Activated T-cell treated with anti-CD3 and anti-CD28 coated beads for 24 hours (primary cell): ENCODE results near the gene BBLN.

Source experiments
- DNase-seq: peaks from one replicate; pipeline ENCODE4 v3.0.0-alpha.2; 2020; ENCODE audit warnings: low read depth

BBLN gene

DNA sequence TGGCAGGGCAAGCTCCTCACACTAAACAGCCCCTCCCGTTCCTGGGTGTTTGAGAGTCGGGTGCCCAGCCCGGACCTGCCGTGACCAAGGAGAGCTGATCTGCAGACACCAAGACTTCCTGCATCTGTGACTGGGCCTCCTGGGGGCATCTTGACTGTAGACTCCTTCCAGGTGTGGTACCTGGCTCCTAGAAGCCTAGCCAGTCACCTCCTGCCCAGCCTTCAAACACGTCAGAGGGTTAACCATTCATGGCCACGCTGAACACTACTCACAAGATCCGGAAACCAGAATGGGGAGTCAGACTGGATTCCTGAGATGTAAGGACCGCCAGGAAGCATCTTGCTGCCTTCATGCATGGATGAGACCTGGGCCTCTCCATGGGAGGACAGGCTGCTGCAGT is 14.5 kb upstream of the BBLN start:
- no peak for DNase-seq

DNA sequence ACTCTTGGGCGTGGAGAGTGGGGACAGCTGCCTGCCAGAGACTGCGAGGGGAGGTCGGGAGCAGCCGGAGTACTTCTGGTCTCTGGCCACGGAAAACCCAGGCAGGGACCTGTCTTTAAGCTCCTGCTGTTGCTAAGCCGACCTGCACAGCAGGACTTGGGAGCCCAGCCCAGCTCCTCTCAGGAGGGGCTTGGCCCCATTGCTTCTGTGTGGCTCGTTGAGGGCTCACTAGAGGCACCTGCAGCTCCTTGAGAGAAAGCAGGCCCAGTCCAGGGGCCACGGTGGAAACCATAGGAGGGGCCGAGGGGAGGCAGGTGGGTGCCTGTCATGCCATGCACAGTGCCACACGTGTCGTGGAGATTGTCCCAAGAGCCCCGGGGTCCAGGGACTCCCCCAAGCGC is 14.1 kb upstream of the BBLN start:
- DNase-seq: no peak

DNA sequence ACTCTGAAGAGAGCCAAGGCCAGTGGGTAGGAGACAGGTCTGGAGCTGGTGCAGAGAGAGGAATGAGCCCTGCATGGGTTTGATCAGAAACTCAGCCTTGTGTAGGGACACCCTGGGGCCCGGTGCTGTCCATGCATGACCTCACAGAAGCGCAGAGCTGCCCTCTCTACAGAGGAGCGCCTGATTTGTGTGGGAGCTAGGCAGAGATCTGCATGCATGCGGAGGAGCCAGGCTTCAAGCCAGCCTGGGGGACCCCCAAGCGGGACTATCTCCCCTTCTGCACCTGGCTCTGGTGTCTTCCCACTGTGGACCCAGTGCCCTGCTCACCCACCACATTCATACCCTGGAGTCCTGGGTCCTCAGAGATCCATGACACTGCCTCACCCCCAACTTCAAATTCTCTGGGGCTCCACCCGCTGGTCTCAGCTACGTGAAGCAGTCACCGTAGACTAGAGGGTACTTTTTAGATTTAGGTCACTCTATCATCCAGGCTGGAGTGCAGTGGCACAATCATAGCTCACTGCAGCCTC is 13.4 kb upstream of the BBLN start:
- DNase-seq: no peak

GRCh38 chr9:128148509-128149000 is 11.5 kb upstream of the BBLN start:
- DNase-seq: no peak

- no peak for DNase-seq
These were observed 10.9 kb upstream of the BBLN start, which contains the start of gene LCN2 for GRCh38 chr9:128149001-128149701. Gene LCN2 (plus strand): TSS chr9:128149453. CDS start chr9:128149526, 73 bp downstream.

- DNase-seq: no peak
These were observed 10.0 kb upstream of the BBLN start for GRCh38 chr9:128149951-128150593.

DNA sequence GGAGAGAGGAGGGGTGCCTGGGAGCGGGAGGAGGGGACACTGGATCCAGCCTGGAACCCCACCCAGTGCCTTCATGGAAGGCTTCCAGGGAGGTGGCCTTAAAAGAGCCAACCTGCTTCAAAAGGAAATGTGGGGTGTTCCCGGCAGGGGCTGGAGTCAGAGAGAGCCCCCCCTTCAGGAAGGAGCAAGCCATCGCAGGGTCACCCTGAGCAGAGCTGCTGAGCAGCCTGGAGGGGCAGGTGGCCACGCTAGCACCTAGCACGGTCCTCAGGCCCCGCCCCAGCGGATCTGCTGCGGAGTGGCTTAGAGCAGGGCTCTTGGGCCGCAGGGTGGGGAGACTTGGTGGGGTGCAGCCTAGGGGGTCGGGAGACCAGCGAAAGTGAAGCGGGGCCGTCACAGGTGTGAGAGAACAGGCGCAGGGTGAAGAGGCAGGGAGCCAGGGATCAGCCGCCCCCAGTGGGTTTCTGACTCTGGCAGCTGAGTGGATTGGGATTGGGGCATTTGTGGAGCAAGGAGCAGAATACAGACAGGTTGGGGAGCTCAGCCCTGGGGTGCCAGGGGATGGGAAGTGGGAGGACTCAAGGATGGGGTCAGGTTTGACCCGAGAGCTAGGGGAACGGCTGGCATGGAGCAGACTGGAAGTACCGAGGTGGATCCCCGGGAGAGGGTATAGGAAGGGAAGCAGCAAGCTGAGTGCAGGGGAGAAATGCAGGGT is 9.3 kb upstream of the BBLN start:
- no peak for DNase-seq

DNA sequence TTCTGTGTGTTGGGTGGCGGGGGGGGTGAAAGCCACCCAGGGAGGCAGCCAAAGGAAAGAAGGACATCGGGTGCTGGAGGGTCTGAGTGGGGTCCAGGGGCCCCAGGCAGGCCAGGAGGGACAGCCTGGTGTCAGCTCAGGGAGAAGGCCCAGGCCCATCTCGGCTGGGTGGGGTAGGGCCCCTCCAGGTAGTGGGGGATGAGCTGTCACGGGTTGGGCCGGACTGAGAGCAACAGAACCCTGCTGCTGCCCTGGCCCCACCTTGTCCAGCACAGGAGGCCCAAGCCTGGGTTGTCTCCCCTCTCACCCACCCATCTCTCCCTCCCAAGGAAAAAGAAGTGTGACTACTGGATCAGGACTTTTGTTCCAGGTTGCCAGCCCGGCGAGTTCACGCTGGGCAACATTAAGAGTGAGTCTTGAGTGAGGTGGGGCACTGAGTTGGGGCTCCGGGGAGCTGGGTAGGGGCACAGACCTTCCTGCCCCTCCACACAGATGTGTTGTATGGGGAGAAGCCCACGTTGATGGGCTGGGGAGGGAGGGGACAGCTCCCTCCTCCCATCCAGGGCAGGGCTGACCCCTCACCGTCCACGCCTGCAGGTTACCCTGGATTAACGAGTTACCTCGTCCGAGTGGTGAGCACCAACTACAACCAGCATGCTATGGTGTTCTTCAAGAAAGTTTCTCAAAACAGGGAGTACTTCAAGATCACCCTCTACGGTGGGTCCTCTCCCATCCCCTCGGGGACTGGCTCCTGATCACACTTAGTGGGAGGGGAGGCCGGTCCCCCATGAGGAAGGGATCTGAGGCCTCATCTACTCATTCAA is 8.5 kb upstream of the BBLN start:
- DNase-seq: no peak

GRCh38 chr9:128152133-128153059 is 7.7 kb upstream of the BBLN start:
- DNase-seq: no peak

DNA sequence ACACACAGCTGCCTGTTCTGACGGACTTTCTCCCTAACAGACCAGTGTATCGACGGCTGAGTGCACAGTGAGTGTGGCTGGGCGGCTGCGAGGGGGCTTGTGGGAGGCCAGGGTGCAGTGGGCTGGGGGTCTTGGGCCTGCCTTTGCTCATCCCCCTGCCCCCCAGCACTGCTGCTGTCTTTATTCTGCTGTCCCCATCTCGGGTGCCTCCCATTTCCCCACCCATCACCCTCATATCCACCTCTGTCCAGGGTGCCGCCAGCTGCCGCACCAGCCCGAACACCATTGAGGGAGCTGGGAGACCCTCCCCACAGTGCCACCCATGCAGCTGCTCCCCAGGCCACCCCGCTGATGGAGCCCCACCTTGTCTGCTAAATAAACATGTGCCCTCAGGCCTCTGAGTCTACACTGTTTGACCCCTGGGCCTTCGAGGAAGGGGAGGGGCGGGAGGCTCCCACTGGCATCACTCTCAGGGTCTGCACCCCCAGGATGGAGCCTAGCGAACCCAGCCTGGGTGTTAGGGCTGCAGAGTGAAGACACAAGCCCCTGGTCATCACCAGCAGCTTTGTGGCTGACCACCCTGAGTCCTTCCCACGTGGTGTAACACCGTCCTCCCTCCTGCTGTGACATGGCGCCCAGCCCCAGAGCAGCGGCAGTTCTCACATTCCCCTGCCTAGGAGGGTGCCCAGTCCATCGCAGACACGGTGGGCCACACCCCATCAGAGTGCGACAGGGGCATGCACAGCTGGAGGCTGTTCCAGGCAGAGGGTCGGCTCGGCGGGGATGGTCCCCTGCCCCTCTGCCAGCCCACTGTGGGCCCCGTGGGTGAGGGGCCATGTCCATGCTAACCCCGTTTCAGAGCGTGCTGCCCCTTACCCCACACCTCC is 6.8 kb upstream of the BBLN start:
- no peak for DNase-seq

DNA sequence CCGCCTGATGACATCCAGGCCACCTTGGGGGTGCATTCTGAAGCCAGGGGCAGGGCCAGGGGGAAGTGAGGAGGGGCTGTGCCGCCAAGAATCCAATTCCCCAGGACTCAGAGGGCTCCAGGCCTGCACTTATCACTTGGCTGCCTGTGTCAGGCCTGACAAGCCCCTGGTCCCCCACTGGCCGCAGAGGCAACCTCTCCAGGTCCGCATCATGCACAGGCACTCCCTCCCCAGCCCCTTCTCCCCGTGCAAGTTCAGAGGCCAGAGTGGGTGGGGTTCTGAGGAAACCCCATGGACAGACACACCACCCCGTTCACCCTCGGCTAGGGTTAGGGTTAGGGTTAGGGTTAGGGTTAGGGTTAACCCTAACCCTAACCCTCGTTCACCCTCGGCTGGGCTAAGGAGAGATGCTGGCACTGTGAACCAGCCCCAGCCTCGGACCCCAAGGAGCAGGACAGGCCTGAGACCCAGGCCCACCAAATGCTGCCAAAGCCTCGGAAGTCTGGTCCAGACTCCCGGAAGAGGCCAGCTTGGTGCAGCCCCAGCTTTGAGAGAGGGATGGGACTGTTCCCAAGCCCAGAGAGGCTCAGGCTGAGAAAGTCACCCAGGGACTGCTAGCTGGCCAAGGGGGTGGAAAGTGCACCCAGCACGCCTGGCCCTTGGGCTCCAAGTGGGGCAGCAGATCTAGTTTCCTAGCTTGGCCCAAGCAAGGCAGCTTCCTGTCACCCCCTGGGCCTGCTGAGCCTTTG is 5.9 kb upstream of the BBLN start:
- no peak for DNase-seq

DNA sequence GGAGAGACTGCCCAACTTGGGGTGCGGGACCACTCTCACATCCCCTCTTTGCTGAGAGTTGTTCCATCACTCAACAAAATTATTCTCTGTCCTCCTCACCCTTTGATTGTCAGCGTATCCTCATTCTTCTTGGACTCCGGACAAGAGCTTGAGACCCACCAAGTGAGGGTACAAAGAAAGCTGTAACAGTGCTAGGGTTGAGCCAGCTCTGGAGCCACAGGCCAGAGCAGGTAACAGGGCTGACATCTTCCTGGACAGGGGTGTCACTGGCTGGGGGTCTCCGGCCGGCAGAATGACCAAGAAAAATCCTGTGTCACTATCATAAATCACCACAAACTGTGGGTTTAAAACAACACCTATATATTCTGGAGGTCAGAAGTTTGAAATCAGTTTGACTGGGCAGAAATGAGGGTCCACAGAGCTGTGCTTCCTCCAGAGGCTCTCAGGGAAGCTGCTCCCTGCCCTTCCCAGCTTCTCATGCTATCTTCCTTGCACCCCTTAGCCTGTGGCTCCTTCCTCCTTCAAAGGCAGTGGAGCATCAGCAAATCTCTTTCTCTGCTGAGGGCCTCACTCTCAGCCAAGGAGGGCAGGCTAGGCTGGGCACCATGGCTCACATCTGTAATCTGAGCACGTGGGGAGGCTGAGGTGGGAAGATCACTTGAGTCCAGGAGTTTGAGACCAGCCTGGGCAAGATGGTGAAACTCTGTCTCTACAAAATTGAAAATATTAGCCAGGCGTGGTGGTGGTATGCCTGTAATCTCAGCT is 4.1 kb upstream of the BBLN start:
- no peak for DNase-seq

DNA sequence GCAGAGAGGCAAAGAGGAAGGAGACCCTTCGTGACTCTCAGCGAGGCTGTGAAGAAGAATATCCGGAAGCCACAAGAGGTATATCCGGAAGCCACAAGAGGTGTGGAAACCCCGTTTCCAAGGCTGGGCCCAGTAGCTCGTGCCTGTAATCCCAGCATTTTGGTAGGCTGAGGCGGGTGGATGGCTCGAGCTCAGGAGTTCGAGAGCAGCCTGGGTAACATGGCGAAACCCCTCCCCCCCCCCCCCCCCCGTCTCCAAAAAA is 612 bp upstream of the BBLN start:
- DNase-seq: peak; percentile 13

DNA sequence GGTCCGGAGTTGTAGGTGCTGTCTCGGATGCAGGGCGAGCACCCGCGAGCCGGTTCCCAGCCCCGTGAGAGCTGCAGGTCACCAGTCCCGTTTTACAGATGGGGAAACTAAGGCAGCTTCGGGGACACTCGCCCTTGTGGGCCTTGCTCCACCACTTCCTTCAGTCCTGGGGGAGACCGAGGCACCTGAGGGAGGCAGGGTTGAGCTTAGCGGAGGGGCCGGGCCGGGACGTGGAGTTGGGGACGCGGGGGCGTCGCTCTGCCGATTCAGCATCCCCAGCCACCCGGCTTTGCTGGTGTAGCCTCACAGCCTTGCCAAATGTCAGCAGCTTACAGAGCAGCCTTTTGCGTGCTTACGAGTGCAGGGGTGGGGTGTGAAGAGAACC is 530 bp downstream of the BBLN start:
- DNase-seq: peak; percentile 37

- DNase-seq: no peak
These were observed 1.3 kb downstream of the BBLN start for GRCh38 chr9:128161215-128161902.

GRCh38 chr9:128162215-128163026 is 2.4 kb downstream of the BBLN start:
- DNase-seq: no peak

DNA sequence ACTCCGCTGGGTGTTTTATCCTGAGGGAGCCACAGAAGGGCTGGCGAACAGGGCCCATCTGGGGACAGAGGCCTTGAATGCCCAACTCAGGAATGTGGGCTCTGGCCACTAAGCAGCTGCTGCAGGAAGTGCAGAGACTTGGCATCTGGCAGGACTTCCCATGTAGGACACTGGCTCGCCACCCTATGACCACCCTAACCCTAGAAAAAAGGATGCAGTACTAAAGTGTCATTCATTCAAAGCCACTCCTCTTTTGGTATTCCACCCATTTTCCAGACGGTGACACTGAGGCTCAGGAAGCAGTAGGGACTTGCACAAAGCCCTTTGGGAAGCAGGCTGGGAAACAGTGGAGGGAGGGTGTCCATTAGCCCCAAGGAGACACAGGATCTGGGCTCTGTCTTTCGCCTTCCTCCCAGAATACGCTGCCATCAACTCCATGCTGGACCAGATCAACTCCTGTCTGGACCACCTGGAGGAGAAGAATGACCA is 3.0 kb downstream of the BBLN start:
- DNase-seq: no peak
